Activated T-helper 1 cell treated with anti-CD3 and anti-CD28 coated beads, Interleukin-12 subunit alpha, Interleukin-12 subunit beta, Interleukin-2, Interleukin-4 antibody, amounts not matched to agents 30 ng/mL and 10 ng/mL and 1 ng/mL, durations not matched to agents 14 hours and 24 hours and 36 hours (primary cell): ENCODE data around the gene TMEM108. TPM values are rescaled to one million over a fixed set of nuclear protein-coding genes. Genes with fewer than 3 reads are reported as not detected.

Source experiments
- DNase-seq: peaks from one replicate; pipeline ENCODE4 v3.0.0; 2021; ENCODE audit warnings: low spot score
- H3K27ac Mint-ChIP-seq: one replicate; pipeline ENCODE4 v1.8.0; 2021; ENCODE audit warnings: mild to moderate bottlenecking, mixed read lengths
- H3K27me3 Mint-ChIP-seq: one replicate; pipeline ENCODE4 v1.8.0; 2022; ENCODE audit warnings: mild to moderate bottlenecking, moderate library complexity, mixed read lengths; ENCODE audit not compliant: insufficient read depth
- H3K36me3 Mint-ChIP-seq: one replicate; pipeline ENCODE4 v1.8.0; 2021; ENCODE audit warnings: low read depth, mixed read lengths
- H3K4me1 Mint-ChIP-seq: one replicate; pipeline ENCODE4 v1.8.0; 2021; ENCODE audit warnings: low read depth, mixed read lengths
- H3K4me3 Mint-ChIP-seq: one replicate; pipeline ENCODE4 v1.8.0; 2021; ENCODE audit warnings: mild to moderate bottlenecking, moderate library complexity, mixed read lengths
- H3K9me3 Mint-ChIP-seq: one replicate; pipeline ENCODE4 v1.8.0; 2021; ENCODE audit warnings: mixed read lengths
- intact Hi-C: fragments of 100-400 bp; cut with micrococcal nuclease; formaldehyde crosslinking; loops from one replicate; pipeline ENCODE4 v1.15.1; 2024
- total RNA-seq: library from RNA; stranded (reverse); gene quantifications from 2 replicates; pipeline ENCODE4 v1.2.3, GENCODE V29; 2022

Gene TMEM108
- total RNA-seq, 1 donor from 2014 or later: not detected

DNA sequence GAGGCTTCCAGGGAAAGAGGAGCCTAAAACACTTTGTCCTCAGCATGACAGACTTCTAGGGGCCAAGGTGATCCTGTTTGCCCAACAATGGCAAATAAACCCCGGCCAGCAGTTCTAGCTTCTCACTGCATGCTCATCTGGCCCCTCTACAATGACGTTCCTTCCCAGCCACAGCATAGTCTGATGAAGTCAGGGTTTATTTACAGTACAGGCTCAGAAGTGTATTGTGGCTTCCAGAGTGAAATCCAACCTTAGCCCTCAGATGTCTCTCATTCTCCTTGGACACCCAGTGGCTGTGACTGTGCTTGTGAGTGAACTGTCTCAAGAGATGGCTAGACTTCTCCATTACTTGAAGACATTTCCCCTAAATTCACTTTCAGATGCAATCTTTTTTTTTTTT is 402.5 kb downstream of the TMEM108 start:
- peaks cover 35% of the 10 kb centered on the region for H3K4me1 Mint-ChIP-seq
- DNase-seq: no peak
- intact Hi-C loops: loop anchor here (5.0 to 10.0 kb wide), 3 partner anchors 367 to 1044 kb away; partner anchors contain the start of genes ANAPC13, CEP63 and SRPRB
- H3K27me3 Mint-ChIP-seq: peaks cover under 1% of the 10 kb centered on the region
- no peak overlapping the region for H3K4me3 Mint-ChIP-seq
- peaks cover 9% of the 10 kb centered on the region for H3K9me3 Mint-ChIP-seq
- peaks cover 8% of the 10 kb centered on the region for H3K36me3 Mint-ChIP-seq
- no peak overlapping the region for H3K27ac Mint-ChIP-seq

DNA sequence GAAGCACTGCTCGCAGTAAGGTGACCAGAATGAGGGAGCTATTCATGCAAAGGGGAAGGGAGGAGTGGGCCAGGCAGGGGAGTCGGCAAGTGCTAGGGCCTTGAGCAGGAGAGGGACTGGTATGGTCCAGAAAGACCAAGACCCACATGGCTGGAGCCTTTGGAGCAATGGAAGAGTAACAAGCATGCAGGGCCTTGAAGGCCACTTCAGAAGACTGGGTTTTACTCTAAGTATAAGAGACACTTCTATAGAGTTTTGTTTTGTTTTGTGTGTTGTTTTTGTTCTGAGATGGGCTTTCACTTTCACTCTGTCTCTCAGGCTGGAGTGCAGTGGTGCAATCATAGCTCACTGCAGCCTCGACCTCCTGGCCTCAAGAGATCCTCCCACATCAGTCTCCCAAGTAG is 403.7 kb downstream of the TMEM108 start:
- Mint-ChIP-seq H3K9me3 (peaks cover 9% of the 10 kb centered on the region), H3K36me3 (peaks cover 8% of the 10 kb centered on the region), H3K27me3 (no peaks in the 10 kb centered on the region), H3K4me3 (peak overlapping the region; percentile 81), H3K4me1 (peaks cover 35% of the 10 kb centered on the region), H3K27ac (peak overlapping the region; percentile 96)
- DNase-seq: peak; percentile 22
- intact Hi-C loops: loop anchor here (1.0 to 10.0 kb wide), 5 partner anchors 50 to 1043 kb away; partner anchors contain the start of genes ANAPC13, CDV3, CEP63 and SRPRB

DNA sequence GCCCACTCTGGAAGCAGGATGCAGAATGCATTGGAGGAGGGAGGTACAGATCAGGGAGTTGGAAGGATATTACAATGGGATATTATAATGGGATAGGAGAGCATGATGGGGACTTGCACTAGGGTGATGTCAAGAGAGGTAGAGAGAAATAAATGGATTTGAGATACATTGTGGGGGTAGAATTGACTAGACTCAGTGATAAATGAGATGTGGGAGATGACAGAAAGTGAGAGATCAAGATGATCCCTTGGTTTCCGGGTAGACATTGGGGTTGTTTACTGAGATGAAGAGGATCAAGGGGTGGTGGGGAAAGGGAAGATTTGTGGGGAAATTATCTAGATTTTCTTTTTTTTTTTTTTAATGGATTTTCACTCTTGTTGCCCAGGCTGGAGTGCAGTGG is 404.3 kb downstream of the TMEM108 start:
- Mint-ChIP-seq H3K27me3 (no peaks in the 10 kb centered on the region), H3K4me1 (peaks cover 35% of the 10 kb centered on the region), H3K36me3 (peaks cover 8% of the 10 kb centered on the region), H3K27ac (peak overlapping the region; percentile 96), H3K4me3 (peak overlapping the region; percentile 81), H3K9me3 (peaks cover 9% of the 10 kb centered on the region)
- no peak for DNase-seq
- intact Hi-C loops: loop anchor here (1.0 to 10.0 kb wide), 5 partner anchors 50 to 1042 kb away; partner anchors contain the start of genes ANAPC13, CDV3, CEP63 and SRPRB

DNA sequence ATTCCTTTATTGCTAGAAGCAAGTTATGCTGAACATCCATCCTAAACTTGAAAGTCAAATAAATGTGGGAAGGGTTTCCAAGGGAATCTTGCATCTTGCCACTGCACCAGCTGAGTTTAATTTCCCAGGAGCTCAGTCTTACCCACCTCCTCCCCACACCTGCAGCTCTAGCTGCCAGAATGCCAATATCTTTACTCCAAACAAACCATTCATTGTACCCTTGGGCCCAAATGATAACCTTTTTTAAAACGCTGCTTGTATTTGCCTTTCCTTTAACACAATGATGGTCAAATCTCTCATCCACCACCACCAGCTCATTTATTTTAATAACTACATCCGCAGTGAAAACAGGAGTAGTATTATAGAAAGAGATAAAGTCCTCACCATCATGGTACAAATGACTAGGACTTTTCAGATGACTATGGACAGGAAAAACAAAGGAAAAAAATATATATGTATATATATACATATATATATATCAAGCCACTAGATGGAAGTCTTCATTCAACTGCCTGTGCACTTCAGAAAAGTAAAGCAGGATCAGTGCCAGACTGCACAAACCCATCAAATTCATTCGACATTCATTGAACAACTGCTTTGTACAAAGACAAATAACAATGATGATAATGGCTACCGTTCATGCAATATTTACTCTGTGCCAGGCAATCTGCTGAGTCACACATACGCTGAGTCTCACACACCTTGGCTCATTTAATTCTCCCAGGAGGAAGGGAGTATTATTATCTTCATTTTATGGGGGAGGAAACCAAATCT is 405.6 kb downstream of the TMEM108 start:
- Mint-ChIP-seq H3K4me3 (no peak overlapping the region), H3K27ac (no peak overlapping the region)

DNA sequence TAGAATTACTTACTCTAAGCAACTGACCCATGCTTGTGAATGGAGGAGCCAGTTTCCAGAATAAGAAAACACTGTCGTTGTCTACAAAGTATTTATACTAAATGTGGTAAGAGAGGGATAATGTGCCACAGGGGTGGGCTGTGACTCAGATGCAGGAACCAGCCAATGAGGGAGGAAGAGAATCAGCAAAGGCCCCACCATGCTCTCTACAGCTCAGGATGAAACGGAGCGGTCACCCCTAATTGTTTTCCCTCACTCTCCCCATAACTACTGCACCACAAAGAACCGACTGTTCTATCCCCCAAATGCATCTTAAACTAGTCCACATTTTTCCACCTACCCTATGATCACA is 406.2 kb downstream of the TMEM108 start:
- H3K27ac Mint-ChIP-seq: no peak overlapping the region
- DNase-seq: no peak
- peaks cover 49% of the 10 kb centered on the region for H3K4me1 Mint-ChIP-seq
- intact Hi-C loops: loop anchor here (5.0 to 10.0 kb wide), 3 partner anchors 363 to 1040 kb away; partner anchors contain the start of genes ANAPC13, CEP63 and SRPRB
- no peak overlapping the region for H3K4me3 Mint-ChIP-seq
- H3K36me3 Mint-ChIP-seq: peaks cover 8% of the 10 kb centered on the region
- H3K9me3 Mint-ChIP-seq: peaks cover 6% of the 10 kb centered on the region
- H3K27me3 Mint-ChIP-seq: no peaks in the 10 kb centered on the region

More for the DNA sequence above, 405.6 kb downstream of the TMEM108 start:
- no peaks in the 10 kb centered on the region for H3K27me3 Mint-ChIP-seq
- peaks cover 43% of the 10 kb centered on the region for H3K4me1 Mint-ChIP-seq
- intact Hi-C loops: loop anchor here (5.0 to 10.0 kb wide), 3 partner anchors 363 to 1041 kb away; partner anchors contain the start of genes ANAPC13, CEP63 and SRPRB
- H3K9me3 Mint-ChIP-seq: peaks cover 9% of the 10 kb centered on the region
- no peak for DNase-seq
- peaks cover 8% of the 10 kb centered on the region for H3K36me3 Mint-ChIP-seq

DNA sequence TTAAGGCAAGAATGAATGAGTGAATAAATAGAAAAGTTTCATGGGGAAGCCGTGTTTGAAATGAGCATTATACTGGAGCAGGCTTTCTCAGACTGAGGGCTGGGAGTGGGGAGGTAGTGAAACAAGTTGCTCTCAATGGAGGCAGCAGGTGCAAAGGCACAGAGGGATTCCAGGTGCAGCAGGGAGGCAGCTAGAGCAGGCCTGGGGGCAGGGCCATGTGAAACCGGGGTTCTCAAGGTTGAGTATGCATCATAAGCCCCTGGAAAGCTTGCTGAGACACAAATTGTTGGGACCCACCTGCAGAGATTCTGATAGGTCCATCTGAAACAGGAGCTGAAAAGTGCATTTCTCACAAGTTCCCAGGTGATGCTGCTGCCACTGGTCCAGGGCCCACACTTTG is 406.9 kb downstream of the TMEM108 start:
- intact Hi-C loops: loop anchor here (10.0 kb wide), 1 partner anchor 1040 kb away; the partner anchor contains the start of genes ANAPC13 and CEP63
- peaks cover 3% of the 10 kb centered on the region for H3K36me3 Mint-ChIP-seq
- no peaks in the 10 kb centered on the region for H3K9me3 Mint-ChIP-seq
- no peaks in the 10 kb centered on the region for H3K27me3 Mint-ChIP-seq
- no peak overlapping the region for H3K4me3 Mint-ChIP-seq
- H3K27ac Mint-ChIP-seq: no peak overlapping the region
- peaks cover 56% of the 10 kb centered on the region for H3K4me1 Mint-ChIP-seq
- no peak for DNase-seq
